ENCODE measurements around the gene LHX5. TPM values are rescaled to one million over a fixed set of nuclear protein-coding genes. Genes with fewer than 3 reads are reported as not detected.

Gene LHX5
- total RNA-seq, 1 experiment from 2014 or later: 1.9 TPM

DNA sequence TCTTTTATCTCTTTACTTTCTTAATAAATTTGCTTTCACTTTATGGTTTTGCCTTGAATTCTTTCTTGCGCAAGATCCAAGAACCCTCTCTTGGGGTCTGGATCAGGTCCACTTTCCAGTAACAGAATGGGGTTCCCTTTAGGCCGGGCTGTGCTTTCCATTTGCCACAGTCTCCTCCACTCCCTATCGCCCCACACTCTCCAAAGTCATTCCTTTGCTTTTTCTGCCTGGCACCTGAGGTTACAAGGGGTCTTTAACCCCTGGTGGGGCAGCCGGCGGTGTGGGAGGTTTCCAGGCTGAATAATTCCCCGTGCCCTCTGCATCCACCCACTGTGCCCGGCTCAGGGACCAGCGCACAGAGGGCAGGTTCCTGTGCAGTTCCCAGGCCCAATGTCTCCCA is 42.9 kb upstream of the LHX5 start:
- Histone ChIP-seq H3K79me1 (ENCODE audit: insufficient read depth, low read depth, low read length, poor library complexity, severe bottlenecking) (no peaks in the 10 kb centered on the region), H2BK5ac (ENCODE audit: insufficient read length, low read length) (no peak overlapping the region), H3K27me3 (ENCODE audit: insufficient read depth, low read length) (peaks cover 10% of the 10 kb centered on the region; the same call in 1 of the 2 replicates), H4K5ac (ENCODE audit: insufficient read length, low read depth, low read length) (no peak overlapping the region), H3K56ac (ENCODE audit: insufficient read length, low read depth, low read length) (no peak overlapping the region), H4K91ac (ENCODE audit: insufficient read length, low read depth, low read length) (no peak overlapping the region), H4K20me1 (ENCODE audit: control insufficient read depth, insufficient read depth, insufficient read length) (no peaks in the 10 kb centered on the region), H3K4me1 (ENCODE audit: insufficient read depth, low read length) (no peaks in the 10 kb centered on the region), H3T11ph (ENCODE audit: low read length) (no peak overlapping the region), H3K4me2 (ENCODE audit: insufficient read depth, insufficient read length, low read length) (peak overlapping the region; percentile 58), H2AFZ (ENCODE audit: low read length) (no peak overlapping the region), H3K14ac (ENCODE audit: insufficient read depth, low read length) (no peak overlapping the region), H2BK12ac (ENCODE audit: insufficient read length, low read depth, low read length) (no peak overlapping the region), H3K23ac (ENCODE audit: insufficient read length, low read depth, low read length) (no peak overlapping the region), H3K27ac (ENCODE audit: insufficient read length, low read depth, low read length) (no peak overlapping the region), H3K23me2 (ENCODE audit: insufficient read length, low read depth, low read length, poor library complexity, severe bottlenecking) (peaks cover 2% of the 10 kb centered on the region), H2BK120ac (ENCODE audit: low read depth, low read length, poor library complexity, severe bottlenecking) (no peak overlapping the region), H3K9ac (ENCODE audit: extremely low read depth, insufficient read length, low read length) (no peak overlapping the region), H2AK5ac (ENCODE audit: insufficient read length, low read length) (no peak overlapping the region), H2BK15ac (ENCODE audit: low read depth, low read length) (no peak overlapping the region), H3K79me2 (ENCODE audit: insufficient read depth, low read length) (no peaks in the 10 kb centered on the region), H4K8ac (replicated peaks; ENCODE audit: insufficient read length, low read depth, low read length) (no peak overlapping the region), H3K9me3 (ENCODE audit: control insufficient read depth, low read depth, low read length) (no peaks in the 10 kb centered on the region), H3K4ac (ENCODE audit: low read depth, low read length) (no peak overlapping the region), H3K18ac (ENCODE audit: insufficient read length, low read depth, low read length) (peak overlapping the region; percentile 21), H2BK20ac (ENCODE audit: low read depth, low read length, poor library complexity, severe bottlenecking) (no peak overlapping the region)
- peaks cover 44 to 57% of the 10 kb centered on the region in 2 experiments for H3K4me1 Mint-ChIP-seq
- peaks cover 0 to 20% (median 0%) of the 10 kb centered on the region in 3 experiments; a peak in 3 of 7 replicates for H3K36me3 Mint-ChIP-seq (ENCODE audit: insufficient read depth in 1 of 3, low read depth in 3 of 3)
- peak overlapping the region in 1 of 3 experiments; percentile 94; a peak in 3 of 7 replicates for H3K27ac Mint-ChIP-seq
- no peak for DNase-seq
- H3K27me3 Mint-ChIP-seq (ENCODE audit: low read depth): peaks cover 79% of the 10 kb centered on the region
- no CpG with 5 or more reads among the region's 8 CpGs for WGBS (ENCODE audit: extremely low coverage, insufficient read length, low lambda C conversion rate)
- TF ChIP-seq, protein P1, sequence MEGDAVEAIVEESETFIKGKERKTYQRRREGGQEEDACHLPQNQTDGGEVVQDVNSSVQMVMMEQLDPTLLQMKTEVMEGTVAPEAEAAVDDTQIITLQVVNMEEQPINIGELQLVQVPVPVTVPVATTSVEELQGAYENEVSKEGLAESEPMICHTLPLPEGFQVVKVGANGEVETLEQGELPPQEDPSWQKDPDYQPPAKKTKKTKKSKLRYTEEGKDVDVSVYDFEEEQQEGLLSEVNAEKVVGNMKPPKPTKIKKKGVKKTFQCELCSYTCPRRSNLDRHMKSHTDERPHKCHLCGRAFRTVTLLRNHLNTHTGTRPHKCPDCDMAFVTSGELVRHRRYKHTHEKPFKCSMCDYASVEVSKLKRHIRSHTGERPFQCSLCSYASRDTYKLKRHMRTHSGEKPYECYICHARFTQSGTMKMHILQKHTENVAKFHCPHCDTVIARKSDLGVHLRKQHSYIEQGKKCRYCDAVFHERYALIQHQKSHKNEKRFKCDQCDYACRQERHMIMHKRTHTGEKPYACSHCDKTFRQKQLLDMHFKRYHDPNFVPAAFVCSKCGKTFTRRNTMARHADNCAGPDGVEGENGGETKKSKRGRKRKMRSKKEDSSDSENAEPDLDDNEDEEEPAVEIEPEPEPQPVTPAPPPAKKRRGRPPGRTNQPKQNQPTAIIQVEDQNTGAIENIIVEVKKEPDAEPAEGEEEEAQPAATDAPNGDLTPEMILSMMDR (conservative IDR thresholded peaks at IDR 0.05): no peak
- H3K4me3 Mint-ChIP-seq: peak overlapping the region; percentile 46 to 83; a peak in 4 of 5 replicates
- H3K9me3 Mint-ChIP-seq: peaks cover 12 to 18% of the 10 kb centered on the region in 2 experiments
